CD4-positive, alpha-beta T cell treated with Interleukin-6 at 100 ng/mL for 8 hours (primary cell): ENCODE measurements around the gene BOC.

Experiments
- DNase-seq: peaks from one replicate; pipeline ENCODE4 v3.0.0-alpha.2; 2020; ENCODE audit warnings: mixed read lengths, low spot score

Gene BOC

DNA sequence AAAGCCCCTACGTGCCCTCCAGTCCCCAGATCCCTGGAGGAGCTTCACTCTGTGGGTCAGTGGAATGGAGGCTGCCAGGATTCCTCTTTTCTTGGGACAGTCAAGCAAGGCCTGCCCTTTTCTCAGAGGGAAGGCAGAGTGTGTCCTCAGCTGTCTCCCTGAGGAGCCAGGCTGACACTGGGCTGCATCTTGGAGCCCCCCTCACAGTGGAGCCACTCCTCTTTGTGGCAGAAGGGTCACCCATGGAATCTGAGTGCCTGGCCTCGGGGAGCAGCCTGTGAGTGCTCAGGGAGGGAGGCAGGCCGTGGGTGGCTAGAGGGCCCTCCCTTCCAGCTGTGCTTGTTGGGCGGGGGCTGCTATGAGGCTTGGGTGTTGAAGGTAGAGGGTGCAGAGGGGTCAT, 41.2 kb downstream of the BOC start:
- DNase-seq: no peak

DNA sequence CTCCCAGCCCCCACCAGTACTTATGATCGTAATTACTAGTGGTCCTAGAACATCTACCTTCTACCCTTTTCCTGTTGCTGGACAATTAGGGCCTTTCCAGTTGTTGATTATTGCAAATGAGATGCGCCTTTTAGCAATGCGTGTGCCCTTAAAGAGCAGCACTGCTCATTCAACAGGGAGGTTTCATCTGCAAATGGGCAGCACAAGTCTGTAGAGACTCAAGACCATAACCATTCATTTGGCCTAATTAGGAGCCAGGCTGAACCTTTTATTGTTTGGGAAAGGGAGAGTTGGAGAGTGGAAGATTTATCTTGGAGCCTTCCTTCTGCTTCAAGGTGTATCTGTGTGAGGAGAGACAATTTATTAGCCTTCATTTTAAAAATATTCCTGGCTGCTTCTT, 42.3 kb downstream of the BOC start:
- no peak for DNase-seq

DNA sequence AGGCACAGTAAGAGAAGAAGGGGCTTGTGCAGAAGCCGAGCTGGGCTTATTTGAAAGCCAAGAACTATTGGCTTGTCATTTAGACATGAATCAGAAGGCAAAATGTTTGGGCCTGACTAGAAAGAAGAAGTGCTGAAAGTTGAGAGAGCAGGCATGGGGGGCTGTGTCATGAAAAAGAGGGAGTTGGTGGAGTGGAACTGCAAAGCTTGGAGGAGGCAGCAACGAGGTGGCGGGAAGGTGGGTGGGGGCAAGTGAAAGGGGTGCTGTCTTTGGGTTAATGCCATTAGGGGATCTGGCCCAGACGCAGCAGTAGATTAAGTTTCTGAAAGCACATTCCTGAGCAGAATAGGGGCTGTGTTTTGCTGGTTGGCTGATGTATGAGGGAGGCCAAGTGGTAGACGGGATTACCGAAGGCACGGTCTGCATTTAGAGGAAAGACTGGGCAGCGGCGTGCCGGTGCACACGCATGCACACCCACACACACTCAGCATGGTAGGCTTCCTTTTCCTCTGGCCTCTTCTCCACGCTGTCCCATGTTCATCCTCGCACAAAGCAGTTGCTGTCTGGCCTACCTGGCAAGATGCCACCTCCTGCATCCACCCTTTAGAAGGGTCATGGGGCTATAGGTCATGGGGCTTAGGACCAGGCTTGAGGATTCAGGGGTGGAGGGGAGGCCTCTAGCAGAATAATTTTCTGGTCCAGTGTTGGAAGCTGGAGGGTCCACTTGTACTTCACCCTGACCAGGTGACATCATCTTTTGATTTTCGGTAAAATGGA, 43.0 kb downstream of the BOC start:
- no peak for DNase-seq

DNA sequence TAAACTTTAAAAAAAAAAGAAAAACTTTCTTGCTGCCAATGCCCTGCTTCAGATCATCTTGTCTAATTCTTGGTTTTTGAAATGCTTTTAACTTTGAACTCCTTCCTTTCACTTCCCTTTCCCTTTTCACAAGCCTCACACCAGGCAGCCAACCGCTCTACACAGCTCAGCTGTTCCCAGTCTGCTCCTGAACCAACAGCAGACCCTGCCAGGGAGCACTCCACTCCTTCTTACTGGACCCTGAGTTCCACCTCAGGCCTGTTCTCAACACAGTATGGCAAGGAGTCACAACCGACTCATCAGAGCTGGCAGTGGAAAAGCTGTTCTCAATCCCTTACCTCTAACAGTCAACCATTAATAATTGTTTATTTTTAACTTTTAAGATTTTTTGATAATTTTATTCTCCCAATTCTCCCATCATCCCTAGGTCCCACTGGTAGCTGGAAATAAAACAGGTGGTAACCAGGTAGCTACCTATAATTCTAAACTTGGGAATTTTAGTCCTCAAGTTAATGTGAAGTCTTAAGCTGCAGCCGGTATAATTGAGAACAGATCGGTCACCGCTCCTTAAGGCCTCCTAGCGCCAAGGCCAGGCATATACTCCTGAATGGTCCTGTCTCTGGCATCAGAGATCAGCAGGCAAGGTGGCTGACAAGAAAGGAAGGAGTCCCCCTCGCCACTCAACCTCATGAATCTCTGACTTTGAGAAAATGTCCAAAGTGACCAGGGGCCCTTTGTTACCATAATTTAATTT, 43.9 kb downstream of the BOC start:
- DNase-seq: no peak

DNA sequence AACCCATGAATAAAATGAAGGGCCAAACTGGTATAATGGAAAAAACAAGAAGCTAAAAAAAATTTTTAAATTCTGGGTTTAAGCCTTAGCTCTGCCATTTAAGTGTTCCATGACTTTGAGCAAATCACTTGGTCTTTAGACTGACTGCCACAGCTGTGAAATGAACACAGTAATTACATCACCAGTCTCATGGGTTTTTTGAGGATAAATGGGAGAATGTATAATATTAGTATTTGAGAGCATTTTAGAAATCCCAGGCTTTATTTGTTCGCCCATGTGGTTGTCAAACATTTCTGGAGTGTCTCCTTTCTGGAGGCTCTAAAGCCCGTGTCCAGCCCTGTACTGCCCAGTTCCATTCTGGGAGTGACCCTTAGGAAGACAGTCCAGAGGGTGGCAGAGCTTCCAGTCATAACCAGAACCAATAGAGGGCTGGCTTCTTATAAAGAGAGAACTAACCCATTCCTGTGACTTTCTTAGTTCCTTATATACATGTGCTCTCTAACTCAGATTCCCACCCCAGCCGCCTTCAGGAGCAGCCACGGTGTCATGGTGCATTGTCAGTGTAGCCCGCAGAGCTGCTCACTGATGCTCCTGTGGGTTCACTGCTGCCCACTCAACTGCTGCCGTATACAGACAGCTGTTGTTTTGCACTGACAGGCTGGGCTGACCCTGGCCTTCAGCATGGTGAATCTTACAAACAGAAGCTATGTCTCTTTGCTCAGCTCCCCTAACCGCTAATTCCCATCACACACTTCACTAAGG, 44.7 kb downstream of the BOC start:
- no peak for DNase-seq

DNA sequence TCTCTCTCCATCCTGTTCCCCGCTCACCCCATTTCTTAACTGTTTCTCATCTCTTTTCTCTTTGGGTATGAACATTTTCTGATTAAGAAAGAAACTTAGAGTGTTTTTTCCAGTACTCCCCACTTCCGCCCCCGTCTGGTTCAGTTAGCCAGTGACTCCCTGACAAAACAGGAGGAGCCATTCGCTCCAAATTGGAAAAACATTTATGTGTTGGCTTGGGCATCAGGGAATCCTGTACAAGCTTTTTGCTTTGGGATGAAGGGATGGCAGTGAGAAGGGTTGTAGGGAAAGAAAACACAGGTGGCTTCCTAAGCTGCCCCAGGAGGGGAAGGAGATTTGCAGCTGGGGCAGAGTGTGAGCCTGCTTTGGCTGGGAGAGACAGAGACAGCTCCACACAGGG, 47.0 kb downstream of the BOC start:
- no peak for DNase-seq

DNA sequence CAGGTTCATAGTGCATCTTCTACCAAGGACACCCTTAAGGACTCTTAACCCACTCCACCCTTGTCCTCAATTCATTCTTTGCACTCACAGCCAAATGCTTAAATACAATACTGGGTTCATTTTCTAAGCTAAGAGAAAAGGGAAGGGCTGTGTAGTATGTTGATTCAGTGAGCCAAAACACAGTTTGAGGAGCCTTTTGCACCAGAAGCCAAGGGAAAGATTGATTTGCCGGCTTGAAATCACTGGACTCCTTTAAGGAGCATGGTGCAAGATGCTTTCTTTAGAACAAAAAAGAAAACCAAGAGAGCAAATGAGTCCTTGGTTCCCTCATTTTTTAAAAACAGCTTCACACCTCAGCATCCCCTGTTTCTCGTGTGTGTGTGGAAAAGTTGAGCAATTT, 47.8 kb downstream of the BOC start:
- no peak for DNase-seq

DNA sequence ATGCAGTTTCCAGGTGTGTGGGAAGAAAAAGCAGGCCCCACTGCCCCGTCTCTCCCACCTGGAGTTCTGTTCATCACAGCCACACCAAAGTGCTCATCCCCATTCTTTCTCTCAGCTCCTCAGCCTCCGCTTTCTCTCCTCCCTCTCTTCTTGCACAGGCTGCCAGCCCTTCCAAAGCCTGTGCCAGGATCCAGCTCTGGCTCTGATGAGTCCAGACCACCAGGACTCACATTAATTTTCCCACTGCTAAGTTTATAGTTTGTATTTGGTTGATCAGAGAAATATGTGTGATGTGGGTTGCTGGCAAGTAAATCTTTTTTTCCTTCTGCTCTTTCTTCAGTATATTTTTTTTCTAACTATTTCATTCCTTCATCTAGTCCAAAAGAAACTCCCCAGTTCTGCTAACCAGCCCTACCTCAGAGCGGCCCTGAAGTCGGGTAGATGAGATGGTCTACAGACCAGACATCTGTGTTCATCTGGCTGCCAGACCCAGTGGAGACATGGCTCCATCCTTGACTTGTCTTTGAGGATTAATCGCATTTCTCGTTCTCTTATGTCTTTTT, 49.8 kb downstream of the BOC start:
- DNase-seq: no peak

DNA sequence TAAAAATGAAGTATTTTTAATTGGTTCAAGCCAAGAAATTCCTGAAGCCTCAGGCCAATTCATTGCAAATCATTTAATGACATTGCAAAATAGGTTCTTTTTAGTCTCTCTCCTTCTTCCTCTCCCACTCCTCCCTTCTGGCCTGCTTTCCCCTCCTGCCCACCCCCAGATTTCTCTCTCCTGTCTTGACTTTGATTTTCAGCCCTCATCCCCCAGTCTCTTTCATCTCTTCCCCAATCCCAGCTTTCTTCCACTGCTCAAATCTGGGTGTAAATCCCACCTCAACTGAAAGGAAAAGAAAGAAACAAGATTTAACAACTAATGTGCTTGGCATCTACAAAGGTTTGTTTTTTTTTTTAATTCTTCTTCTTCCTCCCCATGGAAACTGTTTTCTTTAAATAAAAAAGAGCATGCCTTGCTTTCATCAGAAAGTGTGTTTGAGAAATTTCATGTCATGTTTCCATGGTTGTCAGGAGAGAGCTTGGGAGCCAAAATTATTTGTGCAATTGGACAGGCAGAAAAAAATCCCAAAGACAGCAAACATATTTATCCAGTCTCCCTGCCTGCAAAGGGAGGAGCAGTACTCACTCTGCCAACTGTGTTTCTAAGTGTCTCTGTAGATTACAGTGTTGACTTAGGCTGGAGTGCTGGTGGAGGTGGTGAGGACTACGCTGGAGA, 50.4 kb downstream of the BOC start:
- DNase-seq: no peak

DNA sequence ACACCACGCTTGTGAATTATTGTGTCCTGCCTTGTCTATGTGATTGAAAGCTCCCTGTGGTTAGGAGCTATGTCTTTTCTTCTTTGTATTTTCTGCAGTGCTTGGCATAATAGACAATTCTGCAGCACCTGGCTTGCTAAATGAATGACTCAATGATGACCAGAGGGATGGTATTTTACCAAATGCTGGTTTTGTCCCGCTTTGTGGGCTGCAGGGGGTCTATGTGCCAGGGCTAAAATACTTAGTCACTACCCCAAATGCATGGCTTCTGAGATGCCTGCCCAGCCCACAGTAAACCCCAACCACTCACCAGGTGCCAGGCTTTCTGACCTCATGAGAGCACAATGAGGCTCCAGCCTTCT, 50.9 kb downstream of the BOC start:
- DNase-seq: no peak

DNA sequence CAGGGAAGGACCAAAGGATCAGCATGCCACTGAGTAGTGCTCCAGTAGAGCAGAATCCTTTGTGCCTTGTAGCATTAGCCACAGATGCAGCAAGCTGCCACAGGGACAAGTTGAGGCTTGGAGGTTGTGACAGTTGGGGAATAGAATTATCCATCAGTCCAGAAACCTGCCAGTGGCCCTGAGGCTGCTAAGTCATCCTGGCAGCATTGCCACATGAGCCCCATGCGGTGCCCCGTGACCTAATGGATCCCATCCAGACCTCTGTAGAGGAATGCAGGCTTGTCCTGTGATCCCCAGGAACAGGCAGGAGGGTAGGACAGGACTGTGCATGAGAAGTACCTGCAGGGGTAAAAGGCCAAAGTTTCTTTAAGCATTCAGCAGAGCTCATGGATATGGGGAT, 51.7 kb downstream of the BOC start:
- no peak for DNase-seq

DNA sequence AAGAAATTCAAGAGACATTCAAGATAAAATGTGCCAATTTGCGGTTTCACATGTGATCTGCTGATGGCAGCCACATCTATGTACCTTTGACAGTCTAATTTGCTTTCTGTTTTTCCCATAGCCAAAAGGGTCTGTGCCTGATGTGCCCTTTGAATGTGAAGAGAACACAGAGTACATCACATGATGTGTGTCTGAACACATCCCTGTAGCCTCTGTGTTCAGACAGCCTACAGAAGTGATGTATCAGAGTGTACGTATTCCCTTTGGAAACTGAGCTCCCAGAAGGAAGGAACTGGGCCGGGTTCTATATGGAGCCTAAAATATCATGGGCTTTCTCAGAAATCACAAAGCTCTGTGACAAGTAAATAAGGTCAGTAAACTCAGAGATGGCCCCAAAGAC, 52.4 kb downstream of the BOC start:
- no peak for DNase-seq

DNA sequence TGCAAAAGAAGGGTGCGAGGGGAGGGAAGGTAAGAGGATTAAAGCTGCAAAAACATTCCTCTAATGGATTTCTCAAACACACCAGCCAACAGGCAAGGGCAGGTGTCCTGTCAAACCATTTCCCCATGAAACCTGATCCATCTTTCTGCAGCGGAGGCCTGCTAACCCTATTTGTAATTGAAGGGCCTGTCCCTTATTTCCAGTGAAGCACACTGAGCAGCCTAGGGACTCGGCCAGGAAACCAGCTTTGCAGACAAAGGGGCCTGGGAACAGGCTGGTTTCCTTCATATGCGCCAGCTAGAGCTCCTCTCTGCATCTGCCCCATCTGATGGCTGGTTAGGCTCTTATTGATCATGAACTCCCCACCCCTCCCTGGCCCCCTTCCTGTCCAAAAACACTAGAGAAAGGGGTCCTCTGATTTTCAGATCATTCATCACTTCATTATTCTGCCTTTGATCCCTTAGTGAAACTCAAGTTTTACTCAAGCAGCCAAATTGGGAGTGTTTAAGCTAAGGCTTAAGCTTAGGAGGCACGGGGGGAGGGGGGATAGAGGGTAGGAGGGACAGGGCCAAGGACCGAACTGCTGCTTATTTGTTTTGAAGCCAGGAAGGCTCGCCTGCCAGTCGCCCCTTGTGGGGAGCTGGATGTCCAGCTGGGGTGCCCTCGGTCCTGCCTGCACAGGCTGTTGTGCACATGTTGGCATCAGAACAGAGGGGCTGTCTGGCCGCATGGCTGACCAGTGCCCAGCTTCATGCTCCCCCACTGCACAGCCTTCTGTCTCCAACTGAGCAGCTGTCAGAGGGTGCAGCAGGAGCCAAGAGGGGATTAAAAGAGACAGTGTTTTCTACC, 53.1 kb downstream of the BOC start:
- no peak for DNase-seq

DNA sequence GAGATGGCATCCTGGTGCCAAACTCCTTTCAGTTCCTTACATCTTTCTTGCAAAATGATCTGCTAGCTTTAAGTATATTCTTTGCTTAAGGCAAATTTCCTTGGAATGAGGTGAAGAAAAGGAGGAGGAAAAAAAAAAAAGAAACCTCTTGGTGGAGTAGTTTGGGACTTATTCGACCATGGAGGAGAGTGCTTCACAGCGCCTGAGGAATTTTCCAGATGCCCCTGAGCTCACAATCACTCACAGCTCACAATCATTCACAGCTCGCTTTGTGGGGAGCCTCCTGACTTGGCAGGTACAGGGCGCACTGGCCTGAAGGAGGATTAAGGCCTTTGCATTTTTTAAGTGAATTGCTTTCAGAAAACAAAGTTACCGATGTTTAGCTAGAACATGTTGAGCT, 53.9 kb downstream of the BOC start:
- no peak for DNase-seq

DNA sequence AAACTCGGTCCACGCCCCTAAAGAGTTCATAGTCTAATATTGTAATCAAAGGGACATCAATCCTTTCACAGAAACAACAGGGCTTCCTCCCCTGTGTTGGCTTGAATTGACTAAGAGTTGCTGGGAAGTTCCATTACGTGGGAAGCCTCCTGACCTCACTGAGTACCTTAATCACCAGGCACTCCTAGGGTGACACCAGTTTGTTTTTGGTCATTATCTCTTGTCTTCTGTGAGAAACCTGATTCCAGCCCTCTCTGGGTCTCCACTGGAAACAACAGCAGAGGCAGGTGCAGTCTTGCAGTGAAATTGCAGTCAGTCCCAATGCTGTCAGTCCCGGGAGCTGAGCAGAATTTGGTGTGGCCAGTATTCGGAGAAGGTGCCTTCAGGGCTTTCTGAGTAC, 55.4 kb downstream of the BOC start:
- DNase-seq: no peak

DNA sequence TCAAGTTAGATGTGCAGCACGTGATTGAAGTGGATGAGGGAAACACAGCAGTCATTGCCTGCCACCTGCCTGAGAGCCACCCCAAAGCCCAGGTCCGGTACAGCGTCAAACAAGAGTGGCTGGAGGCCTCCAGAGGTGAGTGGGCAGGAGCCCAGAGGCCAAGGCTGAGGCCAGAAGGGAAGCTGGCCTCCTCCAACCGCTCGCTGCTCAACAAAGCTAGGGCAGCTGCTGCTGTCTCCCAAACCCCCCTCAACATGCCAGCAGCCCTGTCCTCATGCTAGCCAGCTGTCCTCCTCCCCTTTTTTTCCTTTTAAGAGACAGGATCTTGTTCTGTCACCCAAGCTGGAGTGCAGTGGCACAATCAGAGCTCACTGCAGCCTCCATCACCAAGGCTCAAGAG, 57.0 kb downstream of the BOC start:
- no peak for DNase-seq

DNA sequence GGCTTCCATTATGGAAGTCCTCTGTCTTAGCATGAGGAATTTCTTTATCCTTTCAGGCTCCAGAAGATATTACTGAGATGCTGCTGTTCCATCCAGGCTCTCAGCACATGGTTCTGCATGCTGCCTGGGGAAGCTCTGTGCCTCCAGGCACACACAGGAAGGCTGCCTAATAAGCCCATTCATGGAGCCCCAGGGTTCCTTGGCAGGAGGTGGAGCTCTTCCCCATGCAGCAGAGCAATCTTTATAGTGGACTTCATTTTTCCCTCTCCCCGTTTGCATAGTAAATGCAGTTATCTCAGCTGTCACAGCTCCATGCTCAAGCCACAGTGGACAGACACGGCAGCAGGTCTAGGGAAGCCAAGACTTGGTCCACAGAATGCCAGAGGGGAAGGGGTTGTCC, 57.6 kb downstream of the BOC start:
- DNase-seq: no peak

DNA sequence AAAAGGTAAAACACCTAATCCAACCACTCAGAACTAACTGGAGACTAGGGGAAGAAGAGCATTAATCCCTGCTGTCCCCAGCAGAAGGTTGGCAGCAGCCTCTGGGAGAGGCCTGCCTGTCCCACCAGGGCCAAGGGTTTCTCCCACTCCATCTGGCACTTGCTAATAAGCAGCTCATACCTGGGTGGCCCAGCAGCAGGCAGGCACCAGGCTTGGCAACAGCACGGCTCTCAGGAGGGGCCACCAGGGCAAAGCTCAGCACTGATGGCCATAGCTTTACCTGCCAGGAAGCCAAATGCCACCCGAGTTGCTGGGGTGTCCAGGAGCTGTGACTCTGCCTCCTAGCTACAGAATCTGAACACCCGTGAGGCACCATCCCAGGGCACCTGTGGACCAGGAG, 58.3 kb downstream of the BOC start:
- DNase-seq: no peak

DNA sequence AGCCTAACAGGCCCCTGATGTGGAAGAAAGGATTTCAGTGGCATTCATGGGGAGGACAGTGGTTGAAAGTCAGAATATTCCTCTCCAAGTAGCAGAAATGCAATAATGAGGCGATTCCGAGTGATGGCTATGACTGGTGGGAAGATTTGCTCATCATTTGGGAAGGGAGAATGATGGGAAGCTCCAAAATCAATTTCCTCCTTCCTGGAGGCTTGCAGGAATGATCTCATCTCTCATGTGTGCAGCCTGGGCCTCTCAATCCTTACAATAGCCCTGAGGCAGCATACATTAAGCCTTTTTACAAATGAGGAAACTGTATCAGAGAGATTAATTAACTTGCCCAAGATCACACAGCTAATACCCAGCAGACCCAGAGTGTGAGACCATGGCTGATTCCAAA, 58.7 kb downstream of the BOC start:
- no peak for DNase-seq

DNA sequence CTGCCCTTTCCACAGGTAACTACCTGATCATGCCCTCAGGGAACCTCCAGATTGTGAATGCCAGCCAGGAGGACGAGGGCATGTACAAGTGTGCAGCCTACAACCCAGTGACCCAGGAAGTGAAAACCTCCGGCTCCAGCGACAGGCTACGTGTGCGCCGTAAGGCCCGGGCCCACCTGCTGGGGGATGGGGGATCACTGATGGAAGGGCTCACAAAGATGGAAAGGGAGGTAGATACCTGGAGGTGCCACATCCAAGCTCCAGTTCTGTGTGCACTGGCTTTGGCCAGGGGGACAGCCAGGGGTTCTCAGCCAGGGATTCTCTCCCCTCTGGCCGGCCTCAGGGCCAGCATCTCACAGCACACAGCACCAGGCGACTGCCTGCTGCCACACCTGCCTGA, 59.4 kb downstream of the BOC start:
- no peak for DNase-seq

DNA sequence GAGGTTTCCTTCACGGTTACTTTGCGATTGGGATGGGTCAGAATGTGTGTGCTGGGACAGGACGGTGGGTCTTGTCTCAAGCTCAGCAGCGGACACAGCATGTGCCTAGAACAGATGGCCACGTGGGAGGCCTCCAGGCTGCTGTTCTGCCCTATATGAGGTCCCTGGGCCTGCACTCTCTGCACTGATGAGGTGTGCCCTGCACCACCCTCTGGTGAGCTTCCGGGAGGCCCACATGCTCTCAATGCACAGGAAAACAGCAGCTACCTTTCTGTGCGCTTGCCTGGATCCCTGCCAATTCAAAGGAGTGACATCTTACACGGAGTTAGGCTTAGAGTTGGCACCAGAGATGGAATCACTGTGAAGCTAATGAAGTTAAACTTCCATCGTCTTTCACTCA, 59.8 kb downstream of the BOC start:
- DNase-seq: peak; percentile 30
